IPS-NIHi11 (cell line): ENCODE data around the gene LRRC47.
"Not testable (repeated sequence)": the region's sequence is repeated elsewhere in the genome, so short reads cannot be mapped to it uniquely, and the experiment has no call there.

Experiments used
- DNase-seq: peaks from one replicate; pipeline ENCODE4 v3.0.0; 2012; ENCODE audit warnings: mixed read lengths, low spot score

LRRC47 gene

DNA sequence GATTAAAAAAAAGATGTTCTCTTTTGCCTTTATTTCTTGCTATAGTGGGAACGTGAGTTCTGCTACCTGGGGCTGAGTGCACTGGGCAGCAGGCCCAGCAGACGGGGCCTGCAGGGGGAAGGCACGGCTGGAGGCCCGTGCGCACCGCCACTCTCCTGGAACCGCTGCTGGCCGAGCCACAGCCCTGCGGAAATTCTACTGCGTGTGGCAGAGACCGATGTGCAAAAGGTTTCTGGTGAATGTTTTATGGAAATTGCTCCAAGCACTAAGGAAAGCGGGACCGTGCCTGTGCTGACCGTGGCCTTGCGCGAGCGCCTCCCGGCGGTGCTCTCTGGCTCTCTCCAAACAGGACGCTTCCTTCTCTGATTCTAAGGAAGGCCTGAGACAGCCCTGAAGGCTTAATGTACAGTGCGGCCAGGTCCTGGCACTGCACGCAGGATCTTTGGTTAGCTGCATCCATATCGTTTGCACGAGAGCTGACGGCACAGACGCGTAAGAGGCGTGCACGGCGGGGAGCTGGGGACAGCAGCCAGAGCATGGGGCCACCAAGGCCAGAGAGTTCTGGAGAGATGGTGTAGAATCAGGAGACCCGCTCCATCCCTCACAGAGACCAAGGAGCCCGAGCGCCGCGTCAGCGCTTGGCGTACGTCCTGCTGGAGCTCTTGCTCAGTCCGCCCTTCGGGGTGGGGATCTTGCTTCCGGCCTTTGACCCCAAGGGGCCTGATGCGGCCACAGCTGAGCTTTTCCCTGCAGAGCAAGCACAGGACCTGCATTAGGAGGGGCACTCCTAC, 18.7 kb upstream of the LRRC47 start:
- DNase-seq, result no peak

DNA sequence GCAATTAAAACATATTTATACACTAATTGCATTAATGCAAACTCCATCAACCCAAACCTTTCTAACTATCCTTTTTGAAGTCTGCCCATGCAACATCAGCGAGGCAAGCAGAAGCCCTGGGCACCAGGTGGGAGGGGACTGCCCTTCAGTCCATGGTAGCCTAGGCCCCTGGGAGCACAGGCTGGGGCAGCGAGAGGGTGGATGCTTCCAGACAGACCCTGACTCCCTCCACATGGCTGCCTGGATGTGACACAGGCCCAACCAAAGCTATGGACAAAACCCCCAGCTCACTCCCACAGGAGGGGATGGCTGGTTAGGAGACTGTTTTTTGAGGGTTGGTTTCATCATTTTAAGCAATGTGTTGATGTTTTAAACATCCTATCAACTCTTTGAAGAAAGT, 17.8 kb upstream of the LRRC47 start:
- DNase-seq, result no peak

DNA sequence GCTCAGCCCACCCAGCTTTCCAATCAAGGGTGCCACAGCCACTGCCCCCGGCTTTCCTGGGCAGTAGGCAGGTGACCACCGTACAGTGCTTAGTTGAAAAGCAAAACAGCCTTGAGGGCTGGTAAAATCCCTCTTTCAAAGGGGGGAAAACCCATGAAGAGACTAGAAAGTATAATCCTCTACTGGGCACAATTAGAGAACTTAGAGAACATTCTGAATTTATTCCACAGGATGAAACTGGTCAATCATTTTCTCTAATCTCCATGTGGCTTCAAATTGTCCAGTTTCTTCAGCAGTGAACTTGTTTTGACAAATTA, 15.3 kb upstream of the LRRC47 start:
- DNase-seq, result no peak

- DNase-seq, result not testable (repeated sequence)
Measured at GRCh38 chr1:3810149-3810761, 14.0 kb upstream of the LRRC47 start.

GRCh38 chr1:3809680-3810079, 13.4 kb upstream of the LRRC47 start:
- DNase-seq, result no peak

GRCh38 chr1:3807769-3808168, 11.5 kb upstream of the LRRC47 start:
- no peak for DNase-seq

DNA sequence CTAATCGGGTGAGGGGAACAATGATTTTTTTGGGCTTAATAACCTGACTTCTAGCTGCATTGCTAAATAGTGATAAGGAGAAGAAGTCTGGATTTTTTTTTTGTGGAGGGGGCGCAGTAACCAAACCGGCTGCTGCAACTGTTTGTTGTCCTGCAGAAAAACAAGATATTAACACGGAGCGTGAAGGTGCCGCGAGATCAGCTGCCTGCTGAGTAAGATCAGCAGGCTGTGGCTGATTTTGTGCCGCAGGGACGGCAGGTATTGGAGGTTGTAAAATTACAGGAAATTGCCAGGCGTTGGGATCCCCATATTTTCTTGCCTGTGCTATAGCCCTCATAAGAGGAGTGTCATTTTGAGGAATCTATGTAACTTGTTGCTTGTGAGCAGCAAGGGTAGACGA, 8.7 kb upstream of the LRRC47 start:
- no peak for DNase-seq

- DNase-seq, result not testable (repeated sequence)
Measured at GRCh38 chr1:3804627-3804944, 8.3 kb upstream of the LRRC47 start.

GRCh38 chr1:3803905-3804626, 7.8 kb upstream of the LRRC47 start:
- no peak for DNase-seq

DNA sequence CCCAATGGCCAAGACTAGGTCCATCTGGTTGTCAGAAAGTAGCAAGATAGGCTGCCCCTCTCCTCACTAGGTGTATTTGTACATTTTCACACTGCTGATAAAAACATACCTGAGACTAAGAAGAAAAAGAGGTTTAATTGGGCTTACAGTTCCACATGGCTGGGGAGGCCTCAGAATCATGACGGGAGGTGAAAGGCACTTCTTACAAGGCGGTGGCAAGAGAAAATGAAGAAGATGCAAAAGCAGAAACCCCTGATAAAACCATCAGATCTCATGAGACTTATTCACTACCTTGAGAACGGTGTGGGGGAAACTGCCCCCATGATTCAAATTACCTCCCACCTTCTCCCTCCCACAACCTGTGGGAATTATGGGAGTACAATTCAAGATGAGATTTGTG, 4.5 kb upstream of the LRRC47 start:
- DNase-seq, result not testable (repeated sequence)

DNA sequence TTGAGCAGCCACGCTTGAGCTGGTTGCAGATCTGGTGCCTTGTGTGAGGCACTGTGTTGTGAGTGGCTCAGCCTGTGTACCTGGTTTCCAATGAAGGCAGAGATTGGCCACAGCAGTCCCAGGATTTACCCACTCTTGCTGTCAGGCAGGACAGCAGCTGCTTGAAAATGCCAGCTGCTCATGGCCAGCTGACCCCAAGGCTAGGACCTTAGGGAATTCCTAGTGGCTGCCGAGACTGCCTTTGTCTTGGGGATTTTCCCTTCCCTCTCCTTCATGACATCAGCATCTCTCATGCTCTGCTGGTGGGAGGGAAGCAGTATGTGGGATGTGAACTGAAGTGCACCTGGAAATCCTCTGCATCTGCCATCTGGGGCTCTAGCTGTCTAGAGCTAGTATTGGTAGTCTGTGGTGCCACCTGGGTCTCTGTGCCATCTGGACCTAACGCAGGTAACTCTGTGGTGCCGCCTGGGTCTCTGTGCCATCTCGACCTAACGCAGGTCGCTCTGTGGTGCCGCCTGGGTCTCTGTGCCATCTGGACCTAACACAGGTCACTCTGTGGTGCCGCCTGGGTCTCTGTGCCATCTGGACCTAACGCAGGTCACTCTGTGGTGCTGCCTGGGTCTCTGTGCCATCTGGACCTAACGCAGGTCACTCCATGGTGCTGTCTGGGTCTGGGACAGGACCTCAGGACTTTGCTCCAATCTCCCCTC, 3.8 kb upstream of the LRRC47 start:
- no peak for DNase-seq

DNA sequence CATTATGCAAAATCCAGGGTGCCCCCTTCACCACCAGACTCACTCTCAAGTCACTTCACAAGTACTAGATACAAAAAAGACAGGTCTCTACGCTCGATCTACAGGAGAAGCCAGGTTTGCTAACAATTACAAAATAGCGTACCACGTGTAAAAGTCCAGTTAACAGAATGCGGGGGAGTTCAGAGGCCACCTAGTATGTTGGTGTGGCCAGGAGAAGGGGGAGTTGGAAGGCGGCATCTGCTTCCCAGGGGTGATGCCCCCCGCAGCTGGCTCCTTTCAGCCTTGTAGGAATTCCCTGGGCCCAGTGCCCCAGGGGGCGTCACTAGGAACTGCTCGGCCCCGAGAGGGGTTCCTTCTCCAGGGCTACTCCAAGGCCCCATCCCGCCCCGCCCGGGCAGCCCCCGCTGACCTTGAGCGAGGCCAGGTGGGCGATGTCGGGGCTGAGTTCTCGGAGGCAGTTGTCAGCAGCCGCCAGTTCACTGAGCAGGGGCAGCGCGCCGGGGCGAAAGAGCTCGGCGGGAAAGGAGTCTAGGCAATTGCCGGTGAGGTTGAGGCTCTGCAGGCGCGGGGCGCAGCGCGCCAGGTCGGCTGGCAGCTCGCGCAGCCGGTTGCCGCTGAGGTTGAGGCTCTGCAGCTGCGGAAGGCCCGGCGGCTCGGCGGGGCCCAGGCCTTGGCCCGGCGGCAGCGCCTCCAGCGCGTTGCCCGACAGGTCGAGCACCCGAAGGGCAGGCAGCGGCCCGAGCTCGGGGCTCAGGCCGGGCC, 664 bp downstream of the LRRC47 start:
- no peak for DNase-seq

DNA sequence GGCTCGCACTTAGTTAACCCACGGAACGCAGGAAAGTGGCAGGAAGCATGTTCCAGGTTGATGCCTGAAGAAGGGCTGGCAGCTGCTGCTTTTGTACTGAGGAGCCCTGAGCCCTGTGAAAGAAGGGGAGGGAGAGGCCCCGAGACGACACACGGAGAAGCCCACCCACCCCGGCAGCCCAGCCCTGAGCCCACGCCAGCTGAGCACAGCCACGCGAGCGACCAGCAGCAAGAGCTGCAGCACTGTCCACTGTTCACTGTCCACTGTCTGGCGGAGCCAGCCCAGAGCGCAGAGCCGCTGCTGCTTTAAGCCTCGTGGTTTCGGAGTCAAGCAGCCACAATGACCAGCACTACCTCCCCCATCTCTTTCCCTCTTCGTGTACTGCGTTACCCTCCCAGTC, 5.3 kb downstream of the LRRC47 start:
- DNase-seq, result no peak

GRCh38 chr1:3790500-3790923, 5.8 kb downstream of the LRRC47 start:
- DNase-seq, result no peak

- no peak for DNase-seq
Measured at GRCh38 chr1:3789421-3790300, 6.6 kb downstream of the LRRC47 start.

- DNase-seq, result no peak
Measured at GRCh38 chr1:3788756-3789420, 7.4 kb downstream of the LRRC47 start.

- DNase-seq, result no peak
Measured at GRCh38 chr1:3787745-3788605, 8.3 kb downstream of the LRRC47 start.

GRCh38 chr1:3787349-3787715, 9.0 kb downstream of the LRRC47 start:
- no peak for DNase-seq
